GM21737 (cell line): Measurements from ENCODE around the gene SPATA13.

Experiments used
- ATAC-seq: cut with Tn5 transposase; IDR thresholded peaks from one replicate; pipeline ENCODE4 v1.9.1; 2021; ENCODE audit warnings: mild to moderate bottlenecking, moderate library complexity; ENCODE audit not compliant: unreplicated experiment

The SPATA13 gene

GRCh38 chr13:24353736-24354135 lies 193.2 kb downstream of the SPATA13 start:
- ATAC-seq = no peak

GRCh38 chr13:24355103-24355502 lies 194.6 kb downstream of the SPATA13 start:
- no peak for ATAC-seq

GRCh38 chr13:24356270-24356669 lies 195.8 kb downstream of the SPATA13 start:
- no peak for ATAC-seq
